Mesodermal cell (in vitro differentiated cells): Measurements from ENCODE around the gene TAF7.
"Not testable (repeated sequence)": the region's sequence is repeated elsewhere in the genome, so short reads cannot be mapped to it uniquely, and the experiment has no call there.

Experiments used
- H3K27ac ChIP-seq: 2 replicates; pipeline ENCODE4 v1.7.0; 2013; ENCODE audit warnings: mild to moderate bottlenecking, low read depth, low read length, moderate library complexity; ENCODE audit not compliant: severe bottlenecking
- H3K36me3 ChIP-seq: 2 replicates; pipeline ENCODE4 v1.7.1; 2013; ENCODE audit warnings: mild to moderate bottlenecking, low read length, moderate library complexity; ENCODE audit not compliant: control insufficient read depth, insufficient read depth
- H3K4me1 ChIP-seq: one replicate; pipeline ENCODE4 v1.7.1; 2013; ENCODE audit warnings: mild to moderate bottlenecking, low read length; ENCODE audit not compliant: insufficient read depth, control insufficient read depth, poor library complexity, severe bottlenecking
- H3K4me3 ChIP-seq: 2 replicates; pipeline ENCODE4 v1.7.0; 2013; ENCODE audit warnings: low read length, control low read depth, mild to moderate bottlenecking; ENCODE audit not compliant: insufficient read depth, poor library complexity, severe bottlenecking; ENCODE audit errors: extremely low read depth
- H3K9me3 ChIP-seq: 2 replicates; pipeline ENCODE4 v1.7.1; 2013; ENCODE audit warnings: mild to moderate bottlenecking, low read length, moderate library complexity; ENCODE audit not compliant: control insufficient read depth
- WGBS, 2 experiments: methylation state at CpG; one replicate each; pipeline ENCODE4 v1.1.5; 2013; ENCODE audit warnings: missing lambda C conversion rate in 2 of 2; ENCODE audit not compliant: insufficient coverage in 2 of 2; 5-methylcytosine and 5-hydroxymethylcytosine counted together

TAF7 gene

DNA sequence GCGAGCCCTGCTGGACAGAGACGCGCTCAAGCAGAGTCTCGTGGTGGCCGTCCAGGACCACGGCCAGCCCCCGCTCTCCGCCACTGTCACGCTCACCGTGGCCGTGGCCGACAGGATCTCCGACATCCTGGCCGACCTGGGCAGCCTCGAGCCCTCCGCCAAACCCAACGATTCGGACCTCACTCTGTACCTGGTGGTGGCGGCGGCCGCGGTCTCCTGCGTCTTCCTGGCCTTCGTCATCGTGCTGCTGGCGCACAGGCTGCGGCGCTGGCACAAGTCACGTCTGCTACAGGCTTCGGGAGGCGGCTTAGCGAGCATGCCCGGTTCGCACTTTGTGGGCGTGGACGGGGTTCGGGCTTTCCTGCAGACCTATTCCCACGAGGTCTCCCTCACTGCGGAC, 12.0 kb upstream of the TAF7 start:
- H3K36me3 ChIP-seq, H3K4me1 ChIP-seq, H3K27ac ChIP-seq, H3K4me3 ChIP-seq: not testable (repeated sequence)
- WGBS, 2 experiments: 96 to 98% methylated on average over 22 to 34 of the region's 39 CpGs
- peaks cover 20% of the 10 kb centered on the region for H3K9me3 ChIP-seq

DNA sequence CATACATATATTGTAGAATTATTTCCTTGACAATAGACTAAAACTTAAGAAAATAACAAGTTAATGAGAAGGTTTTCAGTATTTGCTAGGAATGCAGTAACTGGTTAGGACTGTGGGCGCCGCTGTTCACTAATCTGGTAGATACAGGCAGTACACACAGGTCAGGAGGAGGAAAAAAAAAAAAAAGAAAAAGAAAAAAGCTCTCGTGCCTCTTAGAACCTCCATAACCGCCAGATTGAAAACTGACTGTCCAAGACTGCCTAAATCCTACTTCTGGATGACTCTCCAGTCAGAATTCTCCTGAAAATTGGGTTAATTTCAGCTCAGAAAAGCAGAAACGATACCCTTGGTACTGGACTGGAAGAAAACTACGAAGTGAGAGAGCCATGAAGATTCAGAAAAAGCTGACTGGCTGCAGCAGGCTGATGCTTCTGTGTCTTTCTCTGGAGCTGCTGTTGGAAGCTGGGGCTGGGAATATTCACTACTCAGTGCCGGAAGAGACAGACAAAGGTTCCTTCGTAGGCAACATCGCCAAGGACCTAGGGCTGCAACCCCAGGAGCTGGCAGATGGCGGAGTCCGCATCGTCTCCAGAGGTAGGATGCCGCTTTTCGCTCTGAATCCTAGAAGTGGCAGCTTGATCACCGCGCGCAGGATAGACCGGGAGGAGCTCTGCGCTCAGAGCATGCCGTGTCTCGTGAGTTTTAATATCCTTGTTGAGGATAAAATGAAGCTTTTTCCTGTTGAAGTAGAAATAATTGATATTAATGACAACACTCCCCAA, 9.9 kb upstream of the TAF7 start, which contains the start of gene PCDHGA1:
Gene PCDHGA1, plus strand, starts transcription at position 216 of the 782 bp plus-strand sequence.
- Histone ChIP-seq H3K4me1 (no peaks in the 10 kb centered on the region), H3K4me3 (no peak within 1 kb of the TSS), H3K9me3 (peaks cover 20% of the 10 kb centered on the region), H3K36me3 (no peaks in the 10 kb centered on the region), H3K27ac (no peak within 1 kb of the TSS)
- WGBS, 2 experiments: 87 to 89% methylated on average over 10 to 17 of the region's 21 CpGs

DNA sequence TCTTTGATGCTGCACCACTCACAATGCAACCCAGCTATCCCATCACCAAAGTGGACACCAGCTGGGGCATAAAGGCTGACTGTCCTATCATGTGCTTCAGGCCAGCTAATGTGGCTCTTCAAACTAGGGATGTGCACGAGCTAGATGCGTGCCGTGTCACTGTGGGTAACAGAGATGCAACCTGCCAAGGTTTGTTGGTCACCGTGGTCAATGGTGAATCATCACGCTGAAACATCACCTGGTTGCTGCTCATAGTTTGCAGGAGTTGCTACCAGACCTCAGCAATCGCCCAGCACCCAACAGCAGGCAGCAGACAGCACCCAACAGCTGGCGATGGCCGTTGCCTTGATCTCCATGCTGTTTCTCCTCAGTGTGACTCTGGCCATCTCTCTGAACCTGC, 7.6 kb upstream of the TAF7 start:
- WGBS, 2 experiments: 87 to 91% methylated on average over 8 of the region's 8 CpGs
- peaks cover 17% of the 10 kb centered on the region for H3K9me3 ChIP-seq
- no peak overlapping the region for H3K4me3 ChIP-seq

DNA sequence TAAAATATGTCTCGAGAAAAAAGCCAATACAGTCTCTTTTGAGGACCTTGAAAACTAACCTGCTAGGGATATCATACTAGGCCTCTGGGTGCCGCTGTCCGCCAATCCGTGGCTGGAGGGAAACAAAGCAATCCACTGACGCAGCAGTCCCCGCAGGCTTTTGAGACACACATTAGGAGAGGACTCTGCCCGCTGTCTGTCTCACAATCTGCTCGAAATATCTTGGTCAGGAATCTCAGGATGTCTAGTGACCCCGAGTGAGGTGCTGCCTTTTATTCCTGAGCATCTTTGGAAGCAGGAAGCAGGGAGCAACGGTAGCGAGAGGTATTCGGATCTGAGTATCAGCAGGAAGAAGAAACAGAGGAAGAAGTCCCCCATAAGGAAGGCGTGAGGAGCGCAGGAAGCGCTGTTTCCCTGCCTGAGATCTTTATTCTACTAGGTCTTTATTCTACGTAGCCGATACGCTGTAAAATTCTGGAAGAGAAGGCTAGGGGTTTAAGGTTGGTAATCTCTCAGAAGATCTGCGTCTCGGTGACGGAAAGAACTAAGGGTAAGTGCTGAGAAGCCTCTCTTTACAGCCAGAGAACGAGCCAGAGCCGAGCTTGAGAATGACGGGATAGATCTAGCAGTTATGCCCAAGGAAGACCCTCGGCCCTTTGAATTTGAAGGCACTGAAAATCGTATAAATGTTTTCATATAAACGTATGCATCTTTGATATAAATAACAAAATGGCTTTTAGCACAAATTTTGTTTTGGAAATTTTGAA, 5.7 kb upstream of the TAF7 start:
- Histone ChIP-seq H3K36me3 (no peaks in the 10 kb centered on the region), H3K9me3 (peaks cover 20% of the 10 kb centered on the region), H3K4me1 (no peaks in the 10 kb centered on the region), H3K27ac (no peak overlapping the region), H3K4me3 (no peak overlapping the region)
- 75 to 77% methylated on average over 23 of the region's 27 CpGs for WGBS, 2 experiments

More for the DNA sequence above, 7.6 kb upstream of the TAF7 start:
- no peaks in the 10 kb centered on the region for H3K36me3 ChIP-seq
- no peaks in the 10 kb centered on the region for H3K4me1 ChIP-seq
- no peak overlapping the region for H3K27ac ChIP-seq

DNA sequence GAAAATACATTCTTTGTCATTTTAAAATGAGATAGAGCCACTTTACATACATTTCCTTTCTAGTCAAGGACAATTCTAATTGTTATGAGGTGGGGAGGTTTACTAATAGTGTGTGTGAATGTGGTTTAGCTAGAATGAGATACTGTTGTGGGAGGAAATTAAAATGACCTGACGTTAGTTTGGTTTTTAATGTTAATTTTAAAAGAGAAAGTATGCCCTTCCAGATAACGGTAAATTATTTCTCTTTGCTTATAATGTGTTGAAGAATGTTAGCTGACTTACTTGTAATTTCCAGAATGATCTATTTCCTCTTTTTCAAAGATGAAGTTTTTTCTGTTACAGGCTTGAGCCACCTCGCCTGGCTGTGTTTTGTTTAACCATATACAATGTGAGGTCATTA, 1.7 kb upstream of the TAF7 start:
- 78 to 100% methylated on average over 1 of the region's 3 CpGs for WGBS, 2 experiments

DNA sequence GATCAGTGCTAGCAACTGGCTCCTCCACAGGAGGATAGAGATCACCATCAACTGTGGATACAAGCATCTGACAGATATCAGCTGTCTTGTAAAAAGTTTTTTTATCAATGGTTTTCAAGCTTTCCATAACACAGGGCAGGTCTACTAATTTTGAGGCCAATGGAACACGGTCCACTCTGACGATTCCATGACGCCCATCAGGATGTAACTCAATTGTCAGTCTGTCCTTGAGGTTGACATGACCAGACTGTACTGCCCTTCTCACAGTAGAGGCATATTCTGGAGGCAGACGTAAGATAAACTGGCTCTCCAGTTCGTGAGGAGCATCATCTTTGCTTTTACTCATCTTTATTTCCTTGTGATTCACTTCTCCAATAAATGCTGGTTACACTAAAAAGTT, 885 bp downstream of the TAF7 start:
- 80 to 90% methylated on average over 4 to 5 of the region's 5 CpGs for WGBS, 2 experiments
- H3K36me3 ChIP-seq: peaks cover 46% of the 10 kb centered on the region
- no peaks in the 10 kb centered on the region for H3K4me1 ChIP-seq
- peak overlapping the region; percentile 69 for H3K4me3 ChIP-seq
- H3K27ac ChIP-seq: peak overlapping the region; percentile 11
- peaks cover 44% of the 10 kb centered on the region for H3K9me3 ChIP-seq

More for the DNA sequence above, 1.7 kb upstream of the TAF7 start:
- Histone ChIP-seq H3K9me3 (peaks cover 34% of the 10 kb centered on the region), H3K4me3 (no peak overlapping the region), H3K36me3 (peaks cover 26% of the 10 kb centered on the region), H3K27ac (no peak overlapping the region), H3K4me1 (no peaks in the 10 kb centered on the region)

DNA sequence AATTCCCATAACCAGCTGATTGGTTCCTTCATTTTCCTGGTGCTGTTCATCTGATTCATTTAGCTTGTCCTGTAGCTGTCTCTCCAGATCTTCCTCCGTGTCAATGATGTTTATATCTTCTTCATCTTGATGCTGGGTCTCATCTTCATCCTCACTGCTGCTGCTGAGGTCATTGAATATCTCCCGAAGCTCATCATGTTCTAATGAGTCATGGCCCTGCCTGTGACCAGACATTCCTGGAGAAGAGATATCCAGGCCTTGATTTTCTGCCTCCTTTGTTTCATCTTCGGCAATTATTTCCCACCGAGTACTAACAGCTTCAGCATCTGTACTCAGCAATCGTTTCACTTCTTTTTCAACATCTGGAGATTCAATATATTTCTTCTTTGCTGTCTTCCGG, 1.4 kb downstream of the TAF7 start:
- no peaks in the 10 kb centered on the region for H3K4me1 ChIP-seq
- peak overlapping the region; percentile 69 for H3K4me3 ChIP-seq
- 93 to 95% methylated on average over 6 of the region's 6 CpGs for WGBS, 2 experiments
- H3K9me3 ChIP-seq: peaks cover 47% of the 10 kb centered on the region
- peaks cover 48% of the 10 kb centered on the region for H3K36me3 ChIP-seq
- no peak overlapping the region for H3K27ac ChIP-seq

DNA sequence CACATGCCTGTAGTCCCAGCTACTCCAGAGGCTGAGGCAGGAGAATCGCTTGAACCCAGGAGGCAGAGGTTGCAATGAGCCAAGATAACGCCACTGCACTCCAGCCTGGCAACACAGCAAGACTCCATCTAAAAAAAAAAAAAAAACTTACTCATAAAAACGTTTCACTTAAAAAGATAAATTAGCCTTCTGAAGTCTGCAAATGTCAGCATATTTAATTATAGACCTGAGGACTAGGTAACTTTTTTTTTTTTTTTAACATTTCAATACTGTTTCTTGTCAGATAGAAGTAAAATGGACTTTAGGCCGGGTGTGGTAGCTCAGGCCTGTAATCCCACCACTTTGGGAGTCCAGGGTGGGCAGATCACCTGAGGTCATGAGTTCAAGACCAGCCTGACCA, 3.6 kb downstream of the TAF7 start:
- H3K27ac ChIP-seq, H3K4me1 ChIP-seq, H3K4me3 ChIP-seq: not testable (repeated sequence)
- peaks cover 57% of the 10 kb centered on the region for H3K36me3 ChIP-seq
- H3K9me3 ChIP-seq: peaks cover 42% of the 10 kb centered on the region
- 93 to 100% methylated on average over 2 of the region's 4 CpGs for WGBS, 2 experiments

DNA sequence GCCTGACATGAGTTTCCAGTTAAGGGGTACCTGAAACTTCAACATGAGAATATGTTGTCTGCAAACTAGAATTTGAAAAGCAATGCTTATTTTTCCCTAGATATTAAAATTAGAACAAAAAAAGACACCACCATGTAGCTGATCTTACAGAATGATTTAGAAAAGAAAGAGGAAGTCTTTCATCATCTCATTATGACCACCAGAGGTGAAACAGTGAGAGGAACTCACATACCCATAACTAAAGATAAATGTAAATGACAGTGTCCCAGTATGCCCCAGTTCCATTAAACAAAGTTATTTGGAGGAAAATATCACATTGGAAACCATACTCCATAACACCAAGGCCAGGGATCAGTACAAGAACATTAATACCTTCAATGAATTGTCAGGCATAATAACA, 6.9 kb downstream of the TAF7 start:
- no peaks in the 10 kb centered on the region for H3K4me1 ChIP-seq
- H3K27ac ChIP-seq: no peak overlapping the region
- no peak overlapping the region for H3K4me3 ChIP-seq
- H3K9me3 ChIP-seq: peaks cover 23% of the 10 kb centered on the region
- H3K36me3 ChIP-seq: peaks cover 45% of the 10 kb centered on the region

DNA sequence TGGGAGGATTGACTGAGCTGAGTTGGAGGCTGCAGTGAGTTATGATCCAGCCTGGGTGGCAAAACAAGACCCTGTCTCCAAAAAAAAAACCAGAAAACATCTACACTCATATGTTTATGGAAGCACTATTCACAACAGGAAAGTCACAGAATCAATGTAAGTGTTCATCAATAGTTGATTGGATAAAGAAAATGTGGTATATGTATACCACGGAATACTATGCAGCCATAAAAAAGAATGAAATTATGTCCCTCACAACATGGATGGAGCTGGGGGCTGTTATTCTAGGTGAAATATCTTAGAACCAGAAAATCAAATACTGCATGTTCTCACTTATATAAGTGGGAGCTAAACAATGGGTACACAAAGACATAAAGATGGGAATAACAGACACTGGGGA, 14.0 kb downstream of the TAF7 start:
- no peak overlapping the region for H3K27ac ChIP-seq
- no peaks in the 10 kb centered on the region for H3K4me1 ChIP-seq
- no peaks in the 10 kb centered on the region for H3K36me3 ChIP-seq
- peaks cover 14% of the 10 kb centered on the region for H3K9me3 ChIP-seq
- no CpG with 5 or more reads among the region's 1 CpG for WGBS, 2 experiments
- no peak overlapping the region for H3K4me3 ChIP-seq

DNA sequence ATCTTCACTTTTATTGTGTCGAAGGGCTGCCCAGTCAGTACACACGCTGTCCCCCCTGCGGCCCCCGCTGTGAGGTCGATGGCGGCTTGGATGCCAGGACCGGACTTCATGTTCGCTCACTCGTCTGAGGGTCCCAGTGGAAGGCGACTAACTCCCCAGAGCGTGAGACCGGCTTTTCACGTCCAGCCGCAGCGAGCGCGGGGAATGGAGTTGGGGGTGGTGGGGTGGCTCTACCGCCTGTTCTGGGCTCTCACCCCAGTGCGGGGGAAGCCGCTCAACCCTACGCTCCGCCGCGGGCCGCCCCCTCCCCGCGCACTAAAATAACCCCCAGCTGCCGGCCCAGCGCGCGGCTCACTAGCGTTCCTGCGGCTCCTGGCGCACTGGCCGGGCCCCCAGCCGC, 16.8 kb downstream of the TAF7 start, which contains the start of gene SLC25A2:
Gene SLC25A2, minus strand, starts transcription at position 294 of the 400 bp plus-strand sequence. Its CDS starts 184 bp downstream, at position 110.
- Histone ChIP-seq H3K36me3 (no peaks in the 10 kb centered on the region), H3K9me3 (peaks cover 14% of the 10 kb centered on the region), H3K4me3 (no peak within 1 kb of the TSS), H3K4me1 (no peaks in the 10 kb centered on the region), H3K27ac (no peak within 1 kb of the TSS)
- 97% methylated on average over 23 to 30 of the region's 36 CpGs for WGBS, 2 experiments
